ENCODE results near the gene GRAPL.
"Not testable (repeated sequence)": the region's sequence is repeated elsewhere in the genome, so short reads cannot be mapped to it uniquely, and the experiment has no call there.

DNA sequence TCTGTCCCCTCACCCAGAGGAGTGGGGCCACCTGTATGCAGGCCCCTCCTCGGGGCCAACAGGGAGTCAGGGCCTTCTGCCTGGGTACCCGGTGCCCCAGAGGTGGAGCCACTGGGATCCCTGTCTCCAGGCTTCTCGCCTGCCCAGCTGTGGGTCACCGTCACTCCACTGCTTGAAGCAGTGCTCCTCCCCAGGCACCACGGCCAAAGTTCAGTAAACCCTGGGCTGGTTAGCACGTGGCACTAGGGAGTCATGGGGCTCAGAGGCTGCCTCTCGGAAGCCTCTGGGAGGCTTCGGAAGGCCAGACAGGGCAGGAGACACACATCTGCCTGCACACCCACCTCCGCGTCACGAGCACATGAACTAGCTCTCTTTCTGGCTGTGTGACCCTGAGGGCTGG, 18.1 kb downstream of the GRAPL start:
- TF ChIP-seq, protein P1, sequence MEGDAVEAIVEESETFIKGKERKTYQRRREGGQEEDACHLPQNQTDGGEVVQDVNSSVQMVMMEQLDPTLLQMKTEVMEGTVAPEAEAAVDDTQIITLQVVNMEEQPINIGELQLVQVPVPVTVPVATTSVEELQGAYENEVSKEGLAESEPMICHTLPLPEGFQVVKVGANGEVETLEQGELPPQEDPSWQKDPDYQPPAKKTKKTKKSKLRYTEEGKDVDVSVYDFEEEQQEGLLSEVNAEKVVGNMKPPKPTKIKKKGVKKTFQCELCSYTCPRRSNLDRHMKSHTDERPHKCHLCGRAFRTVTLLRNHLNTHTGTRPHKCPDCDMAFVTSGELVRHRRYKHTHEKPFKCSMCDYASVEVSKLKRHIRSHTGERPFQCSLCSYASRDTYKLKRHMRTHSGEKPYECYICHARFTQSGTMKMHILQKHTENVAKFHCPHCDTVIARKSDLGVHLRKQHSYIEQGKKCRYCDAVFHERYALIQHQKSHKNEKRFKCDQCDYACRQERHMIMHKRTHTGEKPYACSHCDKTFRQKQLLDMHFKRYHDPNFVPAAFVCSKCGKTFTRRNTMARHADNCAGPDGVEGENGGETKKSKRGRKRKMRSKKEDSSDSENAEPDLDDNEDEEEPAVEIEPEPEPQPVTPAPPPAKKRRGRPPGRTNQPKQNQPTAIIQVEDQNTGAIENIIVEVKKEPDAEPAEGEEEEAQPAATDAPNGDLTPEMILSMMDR (conservative IDR thresholded peaks at IDR 0.05 in 1 of 2, IDR thresholded peaks at IDR 0.05 in 1 of 2; ENCODE audit: extremely low read depth in 1 of 2, insufficient read depth in 1 of 2, low read depth in 1 of 2, low read length in 2 of 2), result not testable (repeated sequence)
- TF ChIP-seq EZH2 (IDR thresholded peaks at IDR 0.05; ENCODE audit: borderline replicate concordance, low read length), result not testable (repeated sequence)
